ENCODE measurements around the gene LRRC55.

DNA sequence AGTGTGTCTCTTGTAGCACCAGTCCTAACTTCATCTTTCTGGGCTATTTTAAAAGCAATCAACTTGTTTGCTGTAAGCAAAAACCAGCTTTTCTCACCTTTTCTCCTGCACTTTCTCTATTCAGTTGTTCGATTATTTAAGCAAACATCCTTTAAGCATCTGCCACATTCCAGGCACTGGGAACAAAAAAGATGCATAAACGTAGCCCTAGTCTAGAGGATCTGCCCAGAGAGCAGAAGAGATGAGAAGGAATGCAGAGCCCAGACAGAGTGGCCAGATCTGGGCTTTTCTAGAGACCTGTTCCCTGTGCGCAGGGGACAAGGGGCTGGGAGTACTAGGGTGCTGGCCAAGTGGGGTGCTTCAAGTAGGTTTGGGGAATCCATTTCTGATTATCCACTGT lies 46.8 kb downstream of the LRRC55 start:
- TF ChIP-seq, protein P1, sequence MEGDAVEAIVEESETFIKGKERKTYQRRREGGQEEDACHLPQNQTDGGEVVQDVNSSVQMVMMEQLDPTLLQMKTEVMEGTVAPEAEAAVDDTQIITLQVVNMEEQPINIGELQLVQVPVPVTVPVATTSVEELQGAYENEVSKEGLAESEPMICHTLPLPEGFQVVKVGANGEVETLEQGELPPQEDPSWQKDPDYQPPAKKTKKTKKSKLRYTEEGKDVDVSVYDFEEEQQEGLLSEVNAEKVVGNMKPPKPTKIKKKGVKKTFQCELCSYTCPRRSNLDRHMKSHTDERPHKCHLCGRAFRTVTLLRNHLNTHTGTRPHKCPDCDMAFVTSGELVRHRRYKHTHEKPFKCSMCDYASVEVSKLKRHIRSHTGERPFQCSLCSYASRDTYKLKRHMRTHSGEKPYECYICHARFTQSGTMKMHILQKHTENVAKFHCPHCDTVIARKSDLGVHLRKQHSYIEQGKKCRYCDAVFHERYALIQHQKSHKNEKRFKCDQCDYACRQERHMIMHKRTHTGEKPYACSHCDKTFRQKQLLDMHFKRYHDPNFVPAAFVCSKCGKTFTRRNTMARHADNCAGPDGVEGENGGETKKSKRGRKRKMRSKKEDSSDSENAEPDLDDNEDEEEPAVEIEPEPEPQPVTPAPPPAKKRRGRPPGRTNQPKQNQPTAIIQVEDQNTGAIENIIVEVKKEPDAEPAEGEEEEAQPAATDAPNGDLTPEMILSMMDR (IDR thresholded peaks at IDR 0.05): no peak
- TF ChIP-seq EP300 (IDR thresholded peaks at IDR 0.05; ENCODE audit: low read depth): no peak
- TF ChIP-seq POLR2A (IDR thresholded peaks at IDR 0.05): no peak
- no peak for TF ChIP-seq POLR2AphosphoS5 (IDR thresholded peaks at IDR 0.05)

All from transverse colon (tissue), 4 donors.